Inflammatory macrophage (primary cell): Measurements from ENCODE around the gene ITGB3.
"Not testable (repeated sequence)": the region's sequence is repeated elsewhere in the genome, so short reads cannot be mapped to it uniquely, and the experiment has no call there.

Experiments used
- DNase-seq, 2 donors: peaks; one replicate each; pipeline ENCODE4 v3.0.0-alpha.2; 2020 to 2022

ITGB3 gene

GRCh38 chr17:47246120-47246519 is 7.5 kb upstream of the ITGB3 start:
- no peak for DNase-seq

- DNase-seq, result no peak
These were observed 2.8 kb upstream of the ITGB3 start for GRCh38 chr17:47250855-47251254.

- DNase-seq, result no peak
These were observed 2.1 kb upstream of the ITGB3 start for GRCh38 chr17:47251421-47251940.

DNA sequence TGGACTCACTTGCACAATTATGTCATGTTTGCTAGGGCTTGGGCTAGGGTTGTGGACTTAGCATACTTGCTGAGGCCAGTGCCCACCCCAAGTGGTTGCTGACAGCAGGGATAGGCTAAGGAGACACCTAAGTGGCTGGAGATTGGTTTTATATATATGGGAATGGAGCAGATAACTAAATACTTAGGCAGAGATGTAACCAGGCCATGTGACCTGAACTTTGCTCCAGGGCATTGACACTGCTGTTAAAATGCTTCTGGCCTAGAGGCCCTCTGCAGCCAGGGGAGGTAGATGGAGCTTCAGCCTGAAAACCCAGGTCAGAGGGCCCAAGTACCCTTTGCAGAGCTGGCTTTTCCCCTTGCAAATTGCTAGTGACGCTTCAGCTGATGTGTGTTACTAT is 1.4 kb upstream of the ITGB3 start:
- no peak for DNase-seq

DNA sequence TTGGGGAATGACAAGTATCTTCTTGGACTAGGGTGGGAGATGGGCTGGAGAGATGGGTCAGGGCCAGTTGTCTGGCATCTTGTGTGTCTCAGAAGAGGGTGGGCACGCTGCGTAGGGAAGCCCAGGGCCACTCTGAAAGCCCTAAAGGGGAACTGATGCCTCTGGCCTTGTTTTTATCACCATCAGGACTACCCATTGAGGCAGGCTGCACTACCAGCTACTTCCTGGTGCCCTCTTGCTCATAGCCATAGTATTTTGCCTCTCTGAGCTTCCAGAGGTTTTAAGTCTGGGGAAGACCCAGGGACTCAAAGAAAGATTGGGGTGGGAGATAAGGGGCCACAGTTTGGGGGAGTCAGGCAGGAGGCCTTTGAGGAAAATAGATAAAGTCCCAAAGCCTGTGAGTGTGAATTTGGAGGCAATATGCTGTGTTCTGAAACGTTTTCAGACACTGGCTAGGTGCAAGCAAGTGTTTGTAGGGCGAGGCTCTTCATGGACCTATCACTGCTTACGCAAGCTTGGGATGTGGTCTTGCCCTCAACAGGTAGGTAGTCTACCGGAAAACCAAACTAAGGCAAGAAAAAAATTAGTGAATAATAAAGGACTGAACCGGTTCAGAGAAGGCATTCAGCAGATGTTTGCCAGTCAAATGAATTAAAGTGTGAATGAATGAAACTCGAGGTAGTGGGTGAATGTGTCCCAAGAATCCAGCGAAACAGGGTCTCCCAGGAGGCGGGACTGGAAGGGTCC is 688 bp upstream of the ITGB3 start:
- DNase-seq, result no peak

DNA sequence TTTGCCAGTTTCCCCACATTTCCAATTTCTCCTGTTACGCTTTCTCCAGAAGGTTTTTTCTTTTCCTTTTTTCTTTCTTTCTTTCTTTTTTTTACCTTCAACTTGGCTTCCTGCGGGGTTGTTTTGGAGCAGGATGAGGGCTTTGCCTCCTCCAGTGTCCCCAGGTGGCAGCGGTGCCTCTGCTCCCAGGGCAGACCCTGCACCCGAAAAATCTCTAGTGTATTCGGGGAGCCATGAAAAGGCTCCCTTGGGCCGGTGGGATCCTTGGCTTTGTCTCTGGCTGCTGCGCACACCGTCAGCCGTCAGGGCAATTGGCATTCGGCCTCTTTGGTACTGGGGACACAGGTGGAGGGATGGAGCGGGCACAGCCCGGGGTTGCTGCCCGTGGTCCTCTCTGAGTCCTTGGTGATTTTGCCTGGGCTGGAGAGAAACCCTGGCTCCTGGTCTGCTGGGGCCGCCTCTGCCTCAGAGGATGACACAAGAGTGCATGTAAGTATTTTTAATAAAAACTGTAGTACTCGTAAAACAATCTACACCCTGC is 846 bp downstream of the ITGB3 start:
- DNase-seq, result no peak

- DNase-seq, result peak; percentile 18 to 47
These were observed 4.2 kb downstream of the ITGB3 start for GRCh38 chr17:47257651-47258339.

- DNase-seq, result no peak
These were observed 9.0 kb downstream of the ITGB3 start for GRCh38 chr17:47262586-47262985.

DNA sequence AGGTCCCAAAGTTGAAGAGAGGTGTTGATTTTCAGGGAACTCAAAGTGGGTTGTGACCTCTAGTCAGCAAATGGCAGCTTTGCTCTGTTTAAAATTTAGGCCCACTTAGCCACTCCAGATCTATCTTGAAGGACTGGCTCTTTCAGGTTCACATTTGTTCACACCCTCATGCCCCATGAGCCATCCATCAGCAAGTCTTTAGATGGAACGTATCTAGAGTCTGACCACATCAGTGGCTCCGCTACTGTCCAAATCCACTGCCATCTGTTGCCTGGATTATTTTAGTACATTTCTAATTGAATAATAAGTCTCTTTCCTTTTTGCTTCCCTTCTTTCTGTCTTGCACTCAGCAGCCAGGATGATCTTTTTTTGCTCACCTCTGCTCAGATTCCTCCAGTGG is 10.5 kb downstream of the ITGB3 start:
- no peak for DNase-seq

DNA sequence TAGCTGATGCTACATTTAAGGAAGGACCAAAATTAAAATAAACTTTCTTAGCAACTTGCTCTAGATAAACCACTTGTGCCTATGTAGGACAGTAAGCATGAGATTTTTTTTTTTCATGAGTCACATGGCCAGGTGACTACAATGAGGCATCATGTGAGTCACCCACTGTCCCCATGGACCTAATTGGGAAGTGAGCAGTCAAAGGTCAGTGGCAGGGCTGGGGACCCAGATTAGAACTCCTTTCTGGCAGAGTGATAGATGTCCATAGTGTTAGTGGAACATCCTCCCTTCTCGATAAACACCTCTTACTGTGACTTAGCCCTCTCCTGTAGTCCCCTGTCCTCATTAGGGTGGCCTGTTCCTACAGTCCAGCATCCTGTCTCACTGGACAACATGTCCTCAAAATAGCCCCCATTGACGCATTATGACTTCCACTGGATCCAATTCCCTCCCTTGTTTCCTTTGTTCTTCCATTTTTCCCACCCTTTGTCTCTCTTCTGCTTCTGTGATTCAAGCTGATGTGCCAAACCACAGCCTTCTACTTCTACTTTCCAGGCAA is 12.4 kb downstream of the ITGB3 start:
- DNase-seq, result peak; percentile 52 to 68

- no peak for DNase-seq
These were observed 13.2 kb downstream of the ITGB3 start for GRCh38 chr17:47266782-47267181.

DNA sequence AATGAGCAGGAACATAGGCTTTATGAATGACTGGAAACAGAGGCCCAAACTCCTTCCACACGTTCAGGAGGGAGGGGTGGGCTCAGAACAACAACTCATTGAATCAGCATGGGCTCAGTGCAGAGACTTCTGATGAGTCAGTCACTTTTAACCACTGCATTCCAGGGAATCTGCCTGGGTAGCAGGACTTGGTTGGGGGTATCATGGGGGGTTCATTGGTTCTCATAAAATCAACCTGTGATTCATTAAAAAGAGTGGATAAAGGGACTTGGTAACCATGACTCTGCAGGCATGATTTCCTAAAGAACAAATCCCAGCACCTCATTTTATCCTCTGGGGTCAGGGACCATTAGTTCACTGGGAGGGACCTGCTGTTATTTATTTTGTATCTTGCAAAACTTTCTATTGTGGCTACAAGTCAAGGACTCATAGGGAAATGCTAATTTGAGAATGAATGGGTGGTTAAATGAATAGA is 13.8 kb downstream of the ITGB3 start:
- no peak for DNase-seq

DNA sequence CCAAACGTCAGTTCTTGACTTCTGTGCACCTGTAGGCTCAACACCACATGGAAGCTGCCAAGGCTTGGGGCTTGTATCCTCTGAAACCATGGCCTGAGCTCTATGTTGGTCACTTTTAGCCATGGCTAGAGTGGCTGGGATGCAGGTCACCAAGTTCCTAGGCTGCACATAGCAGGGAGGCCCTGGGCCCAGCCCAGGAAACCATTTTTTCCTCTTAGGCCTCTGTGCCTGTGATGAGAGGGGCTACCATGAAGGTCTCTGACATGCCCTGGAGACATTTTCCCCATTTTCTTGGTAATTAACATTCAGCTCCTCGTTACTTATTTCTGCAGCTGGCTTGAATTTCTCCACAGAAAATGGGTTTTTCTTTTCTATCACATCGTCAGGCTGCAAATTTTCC is 15.3 kb downstream of the ITGB3 start:
- DNase-seq, result not testable (repeated sequence)

- DNase-seq, result not testable (repeated sequence)
These were observed 16.1 kb downstream of the ITGB3 start for GRCh38 chr17:47269561-47270280.

DNA sequence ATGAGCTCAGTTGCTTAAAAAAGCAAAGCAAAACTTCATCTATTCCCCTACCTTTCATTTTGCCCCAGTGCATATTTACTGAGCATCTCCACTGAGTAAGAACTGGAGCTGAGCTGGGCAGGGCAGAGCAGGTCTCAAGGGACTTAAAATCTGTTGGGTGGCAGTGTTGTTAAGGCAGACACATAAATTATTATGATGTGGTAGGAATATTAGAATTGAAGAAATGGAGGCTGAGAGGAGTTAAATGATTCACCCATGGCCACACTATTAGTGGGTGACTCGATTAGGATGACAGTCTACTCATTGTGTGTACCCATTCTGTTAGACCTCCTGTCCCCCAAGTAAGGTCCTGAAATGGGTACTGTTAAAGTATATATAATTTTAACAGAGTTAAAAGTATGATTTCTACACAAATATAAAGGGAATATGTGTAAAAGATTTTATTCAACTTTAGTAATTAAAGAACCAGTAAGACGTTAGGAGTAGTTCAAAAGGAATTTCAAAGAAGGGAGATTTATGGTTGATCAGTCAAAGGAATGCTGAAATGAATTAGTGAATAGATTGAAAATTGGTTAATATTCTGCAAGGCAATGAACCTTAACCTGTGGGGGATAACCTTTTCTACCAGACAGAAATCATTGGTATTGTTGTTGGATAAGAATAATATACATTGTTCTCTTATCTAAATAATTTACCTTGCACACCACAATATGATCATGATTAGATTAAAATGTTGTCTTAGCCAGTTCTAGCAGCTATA is 17.5 kb downstream of the ITGB3 start:
- no peak for DNase-seq

DNA sequence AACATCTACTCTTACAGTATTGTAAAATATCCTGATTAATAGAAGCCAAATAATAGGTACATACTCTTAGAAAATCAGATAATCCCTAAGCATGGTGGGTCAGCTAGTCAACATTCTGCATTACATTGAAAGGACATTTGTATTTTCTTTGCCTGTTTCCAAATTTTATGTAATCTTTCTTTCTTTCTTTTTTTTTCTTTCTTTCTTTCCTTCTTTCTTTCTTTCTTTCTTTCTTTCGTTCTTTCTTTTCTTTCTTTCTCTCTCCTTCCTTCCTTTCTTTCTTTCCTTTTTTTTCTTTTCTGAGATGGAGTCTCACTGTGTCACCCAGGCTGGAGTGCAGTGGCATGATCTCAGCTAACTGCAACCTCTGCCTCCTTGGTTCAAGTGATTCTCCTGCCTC is 18.9 kb downstream of the ITGB3 start:
- DNase-seq, result no peak

- DNase-seq, result no peak
These were observed 19.6 kb downstream of the ITGB3 start for GRCh38 chr17:47273245-47273644.

GRCh38 chr17:47274319-47275069 is 20.9 kb downstream of the ITGB3 start:
- DNase-seq, result no peak

- DNase-seq, result no peak
These were observed 21.8 kb downstream of the ITGB3 start for GRCh38 chr17:47275245-47275984.

DNA sequence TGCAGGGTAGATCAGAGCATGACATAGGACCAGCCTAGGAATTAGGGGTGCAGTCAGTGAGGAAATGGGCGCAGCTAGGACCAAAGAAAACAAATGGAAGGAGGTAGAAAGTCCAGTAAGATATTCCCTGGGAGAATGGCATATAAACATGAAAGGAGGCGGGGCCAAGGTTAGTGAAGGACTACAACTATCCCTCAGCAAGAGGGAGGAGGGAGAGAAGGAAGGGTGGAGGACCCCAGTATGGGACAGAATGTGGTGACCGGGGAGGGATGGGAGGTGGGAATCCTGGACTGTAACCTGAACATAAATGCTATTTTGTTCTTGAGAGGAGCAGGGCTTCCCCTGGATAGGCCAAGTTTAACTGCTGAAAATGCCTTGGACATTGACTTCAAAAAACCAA is 22.8 kb downstream of the ITGB3 start:
- DNase-seq, result no peak
